ENCODE results near the gene ACSM2A.

GRCh38 chr16:20510323-20510722 is 59.0 kb downstream of the ACSM2A start:
- TF ChIP-seq EZH2 (IDR thresholded peaks at IDR 0.05; ENCODE audit: borderline replicate concordance, insufficient read depth, low read length, poor library complexity, severe bottlenecking) (no peak), RAD21 (conservative IDR thresholded peaks at IDR 0.05) (no peak), CTCF (IDR thresholded peaks at IDR 0.05; ENCODE audit: poor library complexity, severe bottlenecking) (no peak), MXI1 (conservative IDR thresholded peaks at IDR 0.05; ENCODE audit: poor library complexity, severe bottlenecking) (no peak), SMC3 (conservative IDR thresholded peaks at IDR 0.05; ENCODE audit: poor library complexity) (no peak), TAF1 (IDR thresholded peaks at IDR 0.05; ENCODE audit: low read depth) (no peak), POLR2AphosphoS5 (IDR thresholded peaks at IDR 0.05) (no peak), EP300 (conservative IDR thresholded peaks at IDR 0.05; ENCODE audit: poor library complexity, severe bottlenecking) (no peak)
- TF ChIP-seq, protein P1, sequence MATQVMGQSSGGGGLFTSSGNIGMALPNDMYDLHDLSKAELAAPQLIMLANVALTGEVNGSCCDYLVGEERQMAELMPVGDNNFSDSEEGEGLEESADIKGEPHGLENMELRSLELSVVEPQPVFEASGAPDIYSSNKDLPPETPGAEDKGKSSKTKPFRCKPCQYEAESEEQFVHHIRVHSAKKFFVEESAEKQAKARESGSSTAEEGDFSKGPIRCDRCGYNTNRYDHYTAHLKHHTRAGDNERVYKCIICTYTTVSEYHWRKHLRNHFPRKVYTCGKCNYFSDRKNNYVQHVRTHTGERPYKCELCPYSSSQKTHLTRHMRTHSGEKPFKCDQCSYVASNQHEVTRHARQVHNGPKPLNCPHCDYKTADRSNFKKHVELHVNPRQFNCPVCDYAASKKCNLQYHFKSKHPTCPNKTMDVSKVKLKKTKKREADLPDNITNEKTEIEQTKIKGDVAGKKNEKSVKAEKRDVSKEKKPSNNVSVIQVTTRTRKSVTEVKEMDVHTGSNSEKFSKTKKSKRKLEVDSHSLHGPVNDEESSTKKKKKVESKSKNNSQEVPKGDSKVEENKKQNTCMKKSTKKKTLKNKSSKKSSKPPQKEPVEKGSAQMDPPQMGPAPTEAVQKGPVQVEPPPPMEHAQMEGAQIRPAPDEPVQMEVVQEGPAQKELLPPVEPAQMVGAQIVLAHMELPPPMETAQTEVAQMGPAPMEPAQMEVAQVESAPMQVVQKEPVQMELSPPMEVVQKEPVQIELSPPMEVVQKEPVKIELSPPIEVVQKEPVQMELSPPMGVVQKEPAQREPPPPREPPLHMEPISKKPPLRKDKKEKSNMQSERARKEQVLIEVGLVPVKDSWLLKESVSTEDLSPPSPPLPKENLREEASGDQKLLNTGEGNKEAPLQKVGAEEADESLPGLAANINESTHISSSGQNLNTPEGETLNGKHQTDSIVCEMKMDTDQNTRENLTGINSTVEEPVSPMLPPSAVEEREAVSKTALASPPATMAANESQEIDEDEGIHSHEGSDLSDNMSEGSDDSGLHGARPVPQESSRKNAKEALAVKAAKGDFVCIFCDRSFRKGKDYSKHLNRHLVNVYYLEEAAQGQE (IDR thresholded peaks at IDR 0.05; ENCODE audit: borderline replicate concordance) = no peak
